Myocyte (in vitro differentiated cells): ENCODE measurements around the gene SLC6A2. TPM values are rescaled to one million over a fixed set of nuclear protein-coding genes. Genes with fewer than 3 reads are reported as not detected.

Experiments
- total RNA-seq: library from RNA; depleted of rRNA; stranded (reverse); fragments of >200 nt; gene quantifications from 2 replicates; pipeline ENCODE4 v1.2.3, GENCODE V29; 2014

SLC6A2 gene
- total RNA-seq, 1 donor from 2014 or later: not detected

Other genes with a start within 250 kb of the SLC6A2 start
- 191 and 204 TPM in 2 replicates for gene MMP2, start 176.8 kb upstream of the SLC6A2 start, total RNA-seq
- 5.8 and 6.2 TPM in 2 replicates for gene LPCAT2, start 146.9 kb upstream of the SLC6A2 start, total RNA-seq
- gene CAPNS2, start 89.3 kb upstream of the SLC6A2 start, total RNA-seq: not detected in 2 replicates
- not detected in 2 replicates for gene CES1, start 177.1 kb downstream of the SLC6A2 start, total RNA-seq
- gene CES5A, start 219.4 kb downstream of the SLC6A2 start, total RNA-seq: not detected in 2 replicates